ENCODE results near the gene NOP16.

NOP16 gene

GRCh38 chr5:176386491-176386890 is 1.9 kb downstream of the NOP16 start:
- no peak for TF ChIP-seq POLR2A (IDR thresholded peaks at IDR 0.05; ENCODE audit: low read length)
- TF ChIP-seq GATA1 (IDR thresholded peaks at IDR 0.05; ENCODE audit: low read depth, low read length): no peak
- DNase-seq: no peak

- no peak for DNase-seq
- TF ChIP-seq GATA1 (IDR thresholded peaks at IDR 0.05; ENCODE audit: low read depth, low read length): no peak
- TF ChIP-seq POLR2A (IDR thresholded peaks at IDR 0.05; ENCODE audit: low read length): no peak
Observed at GRCh38 chr5:176384991-176385390, 3.4 kb downstream of the NOP16 start.

GRCh38 chr5:176384366-176384930 is 4.0 kb downstream of the NOP16 start:
- TF ChIP-seq POLR2A (IDR thresholded peaks at IDR 0.05; ENCODE audit: low read length) (no peak), GATA1 (IDR thresholded peaks at IDR 0.05; ENCODE audit: low read depth, low read length) (no peak)

GRCh38 chr5:176383961-176384360 is 4.4 kb downstream of the NOP16 start:
- no peak for DNase-seq
- no peak for TF ChIP-seq POLR2A (IDR thresholded peaks at IDR 0.05; ENCODE audit: low read length)
- no peak for TF ChIP-seq GATA1 (IDR thresholded peaks at IDR 0.05; ENCODE audit: low read depth, low read length)

More at GRCh38 chr5:176384366-176384930, 4.0 kb downstream of the NOP16 start:
- DNase-seq: no peak

- DNase-seq: no peak
- TF ChIP-seq POLR2A (IDR thresholded peaks at IDR 0.05; ENCODE audit: low read length): no peak
- no peak for TF ChIP-seq GATA1 (IDR thresholded peaks at IDR 0.05; ENCODE audit: low read depth, low read length)
Observed at GRCh38 chr5:176383248-176383905, 5.0 kb downstream of the NOP16 start.

GRCh38 chr5:176382721-176383120 is 5.7 kb downstream of the NOP16 start:
- DNase-seq: no peak
- TF ChIP-seq GATA1 (IDR thresholded peaks at IDR 0.05; ENCODE audit: low read depth, low read length) (no peak), POLR2A (IDR thresholded peaks at IDR 0.05; ENCODE audit: low read length) (no peak)

GRCh38 chr5:176381979-176382378 is 6.4 kb downstream of the NOP16 start:
- no peak for TF ChIP-seq POLR2A (IDR thresholded peaks at IDR 0.05; ENCODE audit: low read length)
- TF ChIP-seq GATA1 (IDR thresholded peaks at IDR 0.05; ENCODE audit: low read depth, low read length): no peak

GRCh38 chr5:176381423-176381822 is 7.0 kb downstream of the NOP16 start:
- TF ChIP-seq POLR2A (IDR thresholded peaks at IDR 0.05; ENCODE audit: low read length) (no peak), GATA1 (IDR thresholded peaks at IDR 0.05; ENCODE audit: low read depth, low read length) (no peak)
- no peak for DNase-seq

More at GRCh38 chr5:176381979-176382378, 6.4 kb downstream of the NOP16 start:
- no peak for DNase-seq

- TF ChIP-seq GATA1 (IDR thresholded peaks at IDR 0.05; ENCODE audit: low read depth, low read length) (no peak), POLR2A (IDR thresholded peaks at IDR 0.05; ENCODE audit: low read length) (no peak)
- no peak for DNase-seq
Observed at GRCh38 chr5:176379881-176380280, 8.5 kb downstream of the NOP16 start.

GRCh38 chr5:176373100-176373818 is 15.1 kb downstream of the NOP16 start:
- DNase-seq: no peak
- TF ChIP-seq GATA1 (IDR thresholded peaks at IDR 0.05; ENCODE audit: low read depth, low read length): no peak
- TF ChIP-seq POLR2A (IDR thresholded peaks at IDR 0.05; ENCODE audit: low read length): no peak

- no peak for DNase-seq
- TF ChIP-seq GATA1 (IDR thresholded peaks at IDR 0.05; ENCODE audit: low read depth, low read length) (no peak), POLR2A (IDR thresholded peaks at IDR 0.05; ENCODE audit: low read length) (no peak)
Observed at GRCh38 chr5:176371621-176372539, 16.5 kb downstream of the NOP16 start.

GRCh38 chr5:176369934-176370711 is 18.3 kb downstream of the NOP16 start:
- TF ChIP-seq POLR2A (IDR thresholded peaks at IDR 0.05; ENCODE audit: low read length): no peak
- TF ChIP-seq GATA1 (IDR thresholded peaks at IDR 0.05; ENCODE audit: low read depth, low read length): no peak
- no peak for DNase-seq

GRCh38 chr5:176368726-176369125 is 19.7 kb downstream of the NOP16 start:
- no peak for DNase-seq
- TF ChIP-seq GATA1 (IDR thresholded peaks at IDR 0.05; ENCODE audit: low read depth, low read length): no peak
- TF ChIP-seq POLR2A (IDR thresholded peaks at IDR 0.05; ENCODE audit: low read length): no peak
